CD4-positive, alpha-beta T cell treated with Interleukin-21 for 1 hour (primary cell): ENCODE results near the gene AFDN.

Experiments
- DNase-seq: peaks from one replicate; pipeline ENCODE4 v3.0.0-alpha.2; 2020

Gene AFDN

GRCh38 chr6:168007592-168008338, 181.1 kb downstream of the AFDN start:
- no peak for DNase-seq

GRCh38 chr6:168009331-168009730, 182.6 kb downstream of the AFDN start:
- no peak for DNase-seq

GRCh38 chr6:168011291-168011690, 184.6 kb downstream of the AFDN start:
- no peak for DNase-seq

GRCh38 chr6:168012431-168013249, 185.9 kb downstream of the AFDN start:
- no peak for DNase-seq

GRCh38 chr6:168013250-168013915, 186.7 kb downstream of the AFDN start:
- no peak for DNase-seq

- DNase-seq = no peak
Observed at GRCh38 chr6:168014428-168014827, 187.7 kb downstream of the AFDN start.

- DNase-seq = no peak
Observed at GRCh38 chr6:168015009-168015408, 188.3 kb downstream of the AFDN start.

GRCh38 chr6:168015482-168016175, 188.9 kb downstream of the AFDN start:
- no peak for DNase-seq

- DNase-seq = no peak
Observed at GRCh38 chr6:168016176-168016620, 189.5 kb downstream of the AFDN start.

GRCh38 chr6:168016721-168017525, 190.2 kb downstream of the AFDN start:
- no peak for DNase-seq

GRCh38 chr6:168017629-168018028, 190.9 kb downstream of the AFDN start:
- DNase-seq = no peak

GRCh38 chr6:168018664-168019063, 192.0 kb downstream of the AFDN start:
- DNase-seq = no peak

- DNase-seq = no peak
Observed at GRCh38 chr6:168020242-168020641, 193.5 kb downstream of the AFDN start.

- DNase-seq = no peak
Observed at GRCh38 chr6:168021581-168021980, 194.9 kb downstream of the AFDN start.
